GM21717 (cell line): ENCODE data around the gene CENPO.

Experiments
- ATAC-seq: cut with Tn5 transposase; IDR thresholded peaks from one replicate; pipeline ENCODE4 v1.9.1; 2021; ENCODE audit warnings: mild to moderate bottlenecking, moderate library complexity; ENCODE audit not compliant: unreplicated experiment

The CENPO gene

DNA sequence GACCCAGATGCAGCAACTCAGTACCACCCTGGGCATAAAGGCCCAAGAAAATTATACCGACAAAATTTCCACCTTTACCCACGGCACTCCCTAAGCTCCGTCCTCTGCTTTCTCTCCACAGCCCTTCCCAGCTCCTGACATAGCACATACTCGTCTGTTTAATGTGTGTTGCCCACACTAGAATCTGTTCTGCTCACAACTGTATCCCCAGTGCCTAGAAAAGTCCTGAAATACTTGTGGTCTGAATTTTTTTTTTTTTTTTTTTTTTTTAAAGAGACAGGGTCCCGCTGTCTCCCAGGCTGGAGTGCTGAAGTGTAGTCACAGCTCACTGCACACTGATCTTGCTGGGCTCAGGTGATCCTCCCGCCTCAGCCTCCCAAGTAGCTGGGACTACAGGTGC is 64.5 kb downstream of the CENPO start:
- no peak for ATAC-seq

- ATAC-seq, result no peak
These were observed 65.8 kb downstream of the CENPO start for GRCh38 chr2:24858996-24859395.

GRCh38 chr2:24859968-24860600 is 66.9 kb downstream of the CENPO start:
- ATAC-seq, result no peak

DNA sequence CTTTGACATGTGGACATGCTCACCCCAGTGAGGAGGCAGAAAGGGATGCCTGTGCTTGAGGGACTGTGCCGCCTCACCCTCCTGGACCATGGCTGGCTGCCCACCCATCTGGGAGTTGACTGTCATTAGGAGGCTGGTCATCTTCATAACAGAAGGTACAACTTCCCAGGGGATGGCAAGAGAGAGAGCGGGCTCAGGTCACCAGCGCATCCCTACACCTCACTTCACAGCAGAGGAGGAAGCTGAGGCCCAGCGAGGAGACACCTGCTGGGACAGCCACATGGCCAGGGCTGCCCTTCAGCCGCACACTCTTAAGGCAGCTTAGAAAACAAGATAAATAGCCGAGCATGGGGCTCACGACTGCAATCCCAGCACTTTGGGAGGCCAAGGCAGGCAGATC is 67.4 kb downstream of the CENPO start:
- no peak for ATAC-seq

GRCh38 chr2:24861500-24861899 is 68.3 kb downstream of the CENPO start:
- ATAC-seq, result no peak

DNA sequence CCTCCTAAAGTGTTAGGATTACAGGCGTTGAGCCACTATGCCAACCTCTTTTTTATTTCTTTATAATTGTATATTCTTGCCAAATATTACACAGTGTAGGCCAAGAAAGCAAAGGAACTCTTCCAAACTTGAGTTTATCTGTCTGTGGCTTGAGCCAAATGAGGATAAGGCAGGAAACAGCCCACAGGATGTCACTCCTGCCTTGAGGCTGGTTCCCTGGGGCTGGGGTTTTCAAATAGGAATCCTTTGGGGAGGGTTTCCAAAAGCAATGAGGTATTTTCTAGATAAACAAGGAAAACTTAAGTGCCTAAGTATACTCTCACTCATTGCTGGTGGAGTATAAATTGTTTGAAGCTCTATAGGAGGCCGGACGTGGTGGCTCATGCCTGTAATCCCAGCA is 70.4 kb downstream of the CENPO start:
- no peak for ATAC-seq

DNA sequence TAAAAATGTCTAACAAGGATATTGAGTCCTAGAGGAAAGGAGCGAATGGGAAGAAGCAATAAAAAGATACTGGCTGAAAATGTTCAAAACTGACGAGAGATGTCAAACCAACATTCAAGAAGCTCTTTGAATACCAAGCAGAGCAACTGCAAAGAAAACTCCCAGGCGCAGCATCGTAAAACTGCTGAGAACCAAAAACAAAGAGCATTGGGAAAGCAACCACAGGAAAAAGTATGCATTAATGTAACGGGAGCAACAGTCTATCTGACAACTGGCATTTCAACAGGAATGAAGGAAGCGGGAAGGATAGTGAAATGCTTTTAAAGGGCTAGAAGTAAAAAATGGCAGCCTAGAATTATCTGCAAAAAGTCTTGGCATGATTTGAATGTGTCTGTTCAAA is 73.7 kb downstream of the CENPO start:
- no peak for ATAC-seq

- no peak for ATAC-seq
These were observed 77.2 kb downstream of the CENPO start for GRCh38 chr2:24870440-24870839.

GRCh38 chr2:24870891-24871705 is 77.9 kb downstream of the CENPO start:
- no peak for ATAC-seq

DNA sequence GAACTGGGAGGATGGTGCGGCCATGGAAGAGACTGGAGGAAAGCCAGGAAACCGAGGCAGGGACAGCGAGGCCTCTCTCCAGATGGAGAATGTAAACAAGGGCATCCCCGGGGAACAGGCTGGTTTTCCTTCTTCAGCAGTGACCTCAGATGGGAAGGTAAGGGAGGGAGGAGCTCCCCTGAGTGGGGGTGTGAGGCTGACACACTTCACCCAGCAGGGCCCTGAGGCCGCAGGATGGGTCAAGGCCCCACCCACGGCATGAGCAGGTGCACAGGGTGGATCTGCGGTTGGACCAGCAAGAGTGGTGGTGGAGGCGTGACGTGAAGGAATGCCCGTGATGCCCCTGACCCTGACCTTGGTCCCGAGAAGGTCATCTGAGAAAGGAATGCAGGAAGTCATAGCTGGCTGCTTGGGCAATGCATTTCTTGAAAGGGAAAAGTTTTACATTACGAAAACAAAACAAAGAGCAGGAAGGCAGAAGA is 78.7 kb downstream of the CENPO start:
- ATAC-seq, result no peak
